Mucosa of gallbladder (tissue), 1 donor: ENCODE data around the gene DENND4B. TPM values are rescaled to one million over a fixed set of nuclear protein-coding genes. Genes with fewer than 3 reads are reported as not detected.

Experiments used
- DNase-seq: peaks from one replicate; pipeline ENCODE4 v3.0.0-alpha.2; 2020; ENCODE audit warnings: low spot score
- total RNA-seq: library from RNA; stranded (reverse); gene quantifications from one replicate; pipeline ENCODE4 v1.2.1, GENCODE V29; 2021
- donor health status: DM: no; HTN: no; CAD: no.

DENND4B gene
- total RNA-seq, 1 donor from 2014 or later, result 65.2 TPM

DNA sequence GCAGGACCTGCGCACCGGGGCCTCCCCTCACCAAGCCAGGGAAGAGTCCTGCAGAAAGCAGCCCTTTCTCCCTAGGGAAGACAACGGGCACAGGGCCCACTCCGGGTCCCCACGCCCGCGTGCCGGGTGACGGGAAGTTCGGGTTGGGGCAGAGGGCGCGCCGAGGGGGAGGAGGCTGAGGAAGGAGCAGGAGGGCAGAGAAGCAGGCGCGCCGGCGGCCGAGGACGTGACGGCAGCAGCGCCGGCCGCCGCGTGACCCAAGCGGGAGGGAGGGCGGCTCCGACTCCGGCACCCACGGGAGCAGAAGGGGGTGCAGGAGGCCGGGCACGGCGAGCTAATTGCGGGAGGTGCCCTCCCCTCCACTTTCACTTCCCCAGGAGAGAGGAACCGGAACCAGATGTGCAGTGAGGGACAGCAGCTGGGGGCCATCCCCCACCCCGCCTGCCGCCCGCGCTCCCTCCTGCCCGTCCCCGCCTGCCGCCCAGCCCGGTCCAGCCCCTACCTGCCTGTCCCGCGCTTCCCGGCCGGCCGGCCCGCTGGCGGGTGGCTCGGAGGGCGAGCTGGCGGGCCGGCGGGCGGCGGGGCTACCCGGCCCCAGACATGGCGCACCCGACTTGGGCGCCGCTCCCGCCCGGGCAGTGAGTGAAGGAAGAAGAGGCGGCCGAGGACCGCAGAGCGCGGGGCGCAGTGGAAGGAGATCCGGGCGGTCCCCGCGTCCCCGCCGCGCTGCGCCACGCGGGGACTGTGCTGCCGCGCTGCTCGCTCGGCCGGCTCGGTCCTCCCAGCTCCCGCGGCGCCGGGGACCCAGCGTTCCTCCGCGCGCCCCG is 510 bp downstream of the DENND4B start:
- peak; percentile 82 for DNase-seq

- DNase-seq, result peak; percentile 54
Measured at GRCh38 chr1:153945131-153945794, 1.3 kb downstream of the DENND4B start.

GRCh38 chr1:153944827-153945117 is 1.7 kb downstream of the DENND4B start:
- DNase-seq, result no peak

DNA sequence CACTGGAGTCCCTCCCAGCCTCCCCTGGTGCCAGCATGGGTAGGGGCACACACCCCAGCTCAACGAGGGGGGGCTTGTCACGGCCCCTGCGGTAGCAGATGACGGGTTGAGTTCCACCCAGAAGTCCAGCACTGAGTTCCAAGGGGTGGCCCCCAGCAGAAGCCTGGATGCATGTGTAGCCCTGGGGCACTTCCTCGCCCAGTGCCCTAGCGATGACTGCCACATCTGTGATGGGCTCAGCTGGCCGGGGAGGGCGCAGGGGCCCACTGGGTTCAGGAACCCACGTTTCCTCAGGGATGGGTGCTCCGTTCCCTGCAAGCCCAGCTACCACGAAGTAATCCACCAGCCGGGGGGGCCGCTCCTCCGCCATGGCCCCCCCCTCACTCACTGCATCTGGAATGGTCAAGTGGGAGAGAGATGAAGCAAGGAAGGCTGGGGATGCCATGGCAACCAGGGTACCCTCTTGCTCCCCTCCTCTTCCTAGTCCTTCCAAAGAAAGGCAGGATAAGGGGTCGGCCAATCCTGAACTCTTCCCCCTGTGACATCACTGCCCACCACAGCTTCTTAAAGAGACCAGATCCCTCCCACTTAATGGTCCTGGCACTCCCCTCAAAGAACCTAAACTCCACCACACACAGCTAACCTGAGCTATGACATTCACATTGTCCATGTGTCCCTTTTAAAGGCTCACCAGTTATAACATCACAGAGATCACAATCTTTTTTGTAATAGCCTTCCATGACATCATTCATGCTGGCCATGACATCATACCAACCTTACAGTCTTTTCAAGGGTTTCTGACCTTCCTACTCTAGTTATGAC is 2.3 kb downstream of the DENND4B start:
- DNase-seq, result no peak

DNA sequence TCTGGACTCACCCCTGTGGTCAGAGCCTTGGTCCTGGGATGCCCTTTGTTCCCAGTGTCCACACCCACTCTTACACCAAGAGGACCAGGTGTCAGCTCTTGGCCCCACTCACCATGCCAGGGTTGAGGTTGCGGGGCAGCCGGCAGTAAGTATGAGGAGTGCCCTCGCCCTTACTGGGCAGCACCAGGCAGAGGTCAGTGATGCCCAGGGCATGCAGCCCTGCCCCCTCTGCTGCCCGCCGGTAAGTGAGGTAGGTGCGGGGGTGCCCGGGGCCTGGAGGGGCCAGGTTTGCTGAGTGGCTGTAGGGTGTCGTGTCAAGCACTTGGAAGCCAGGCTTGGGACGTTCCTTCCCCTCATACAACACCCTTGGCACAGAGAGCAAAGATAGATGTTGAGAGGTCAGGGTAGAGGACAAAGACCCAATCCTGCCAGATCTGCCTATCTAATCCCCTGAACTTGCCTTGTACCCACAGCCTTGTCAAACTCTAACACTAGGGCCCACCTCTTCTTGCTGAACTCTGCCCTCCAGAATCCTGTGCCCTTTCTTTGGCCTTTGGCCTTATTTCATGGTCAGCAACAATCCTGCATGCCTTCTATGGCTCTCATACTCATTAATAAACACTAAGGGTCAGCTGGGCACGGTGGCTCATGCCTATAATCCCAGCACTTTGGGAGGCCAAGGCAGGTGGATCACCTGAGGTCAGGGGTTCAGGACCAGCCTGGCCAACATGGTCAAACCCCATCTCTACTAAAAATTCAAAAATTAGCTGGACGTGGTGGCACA is 3.6 kb downstream of the DENND4B start:
- no peak for DNase-seq

- DNase-seq, result no peak
Measured at GRCh38 chr1:153941826-153942725, 4.4 kb downstream of the DENND4B start.

- DNase-seq, result no peak
Measured at GRCh38 chr1:153940756-153941155, 5.8 kb downstream of the DENND4B start.

DNA sequence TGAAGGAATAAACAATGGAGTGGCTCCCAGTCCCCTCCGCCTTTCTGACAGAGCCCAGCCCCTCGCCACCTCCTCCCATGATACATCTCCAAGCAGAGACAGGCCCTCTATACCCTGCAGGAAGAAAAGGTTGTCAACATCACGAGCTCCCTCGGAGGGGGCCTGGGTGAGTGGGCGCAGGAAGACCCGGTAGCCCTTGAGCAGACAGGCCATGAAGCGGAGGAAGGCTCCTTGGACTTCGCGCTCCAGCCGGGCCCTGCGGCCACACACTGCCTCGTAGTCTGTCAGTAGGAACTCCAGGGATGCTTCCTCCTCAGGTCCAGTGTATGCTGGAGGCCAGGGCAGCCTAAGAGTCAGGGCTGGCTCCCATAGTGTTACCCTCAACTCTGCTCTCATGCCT is 7.0 kb downstream of the DENND4B start:
- no peak for DNase-seq

- no peak for DNase-seq
Measured at GRCh38 chr1:153938996-153939395, 7.5 kb downstream of the DENND4B start.

- DNase-seq, result no peak
Measured at GRCh38 chr1:153937331-153937730, 9.2 kb downstream of the DENND4B start.

- DNase-seq, result no peak
Measured at GRCh38 chr1:153936011-153936802, 10.3 kb downstream of the DENND4B start.

GRCh38 chr1:153934746-153935145 is 11.8 kb downstream of the DENND4B start:
- DNase-seq, result no peak

DNA sequence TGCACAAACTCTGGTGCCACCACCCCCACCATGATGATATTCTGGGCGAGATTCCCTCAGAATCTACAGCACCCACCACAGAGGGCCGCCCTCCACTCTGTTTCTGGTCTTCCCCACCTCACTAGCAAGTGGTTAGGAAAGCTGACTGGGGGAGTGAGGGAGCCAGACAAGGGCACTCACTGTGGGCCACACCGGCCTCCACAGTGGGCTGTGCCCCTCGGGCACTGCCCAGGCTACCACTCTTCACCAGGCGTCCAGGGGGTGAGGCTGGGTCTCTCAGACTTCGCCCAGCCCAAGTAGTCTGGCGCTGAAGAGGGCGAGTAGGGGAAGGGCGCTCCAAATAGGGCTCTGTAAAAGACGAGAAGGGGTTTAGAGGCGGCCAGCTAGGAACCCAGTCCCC is 12.6 kb downstream of the DENND4B start:
- no peak for DNase-seq

DNA sequence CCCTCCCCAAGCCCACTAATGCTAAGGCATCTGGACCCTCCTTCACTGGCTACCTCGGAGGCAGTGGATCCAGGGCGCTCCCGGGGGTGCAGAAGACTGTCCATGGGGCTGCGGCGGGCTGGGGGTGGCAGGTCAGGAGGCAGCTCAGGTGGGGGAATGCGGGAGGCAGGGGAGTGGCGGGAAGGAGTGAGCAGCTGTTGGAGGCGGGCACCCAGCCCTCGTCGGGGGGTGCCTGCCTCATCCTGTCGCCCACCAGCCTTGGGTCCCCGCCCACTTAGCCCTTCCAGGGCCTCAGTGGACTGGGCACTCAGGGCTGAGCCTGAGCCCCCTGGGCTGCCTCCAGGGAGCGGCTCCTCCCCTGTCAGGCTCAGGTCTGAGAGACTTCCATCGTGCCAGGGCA is 13.1 kb downstream of the DENND4B start:
- no peak for DNase-seq

- DNase-seq, result no peak
Measured at GRCh38 chr1:153932156-153933131, 14.1 kb downstream of the DENND4B start.

GRCh38 chr1:153929981-153930948 is 16.3 kb downstream of the DENND4B start:
- no peak for DNase-seq

GRCh38 chr1:153929426-153929825 is 17.1 kb downstream of the DENND4B start:
- no peak for DNase-seq
